Chondrocyte (in vitro differentiated cells): ENCODE results near the gene MRPL20. TPM values are rescaled to one million over a fixed set of nuclear protein-coding genes. Genes with fewer than 3 reads are reported as not detected.

Source experiments
- DNase-seq: peaks from one replicate; pipeline ENCODE4 v3.0.0; 2021; ENCODE audit warnings: mixed read lengths, low spot score
- H3K27ac Mint-ChIP-seq: one replicate; pipeline ENCODE4 v1.8.0; 2021; ENCODE audit warnings: mild to moderate bottlenecking, moderate library complexity, mixed read lengths; ENCODE audit not compliant: unreplicated experiment
- H3K27me3 Mint-ChIP-seq: 2 replicates; pipeline ENCODE4 v1.8.0; 2021; ENCODE audit warnings: low read depth, mixed read lengths
- H3K36me3 Mint-ChIP-seq: 2 replicates; pipeline ENCODE4 v1.8.0; 2021; ENCODE audit warnings: low read depth, mixed read lengths
- H3K4me1 Mint-ChIP-seq: 2 replicates; pipeline ENCODE4 v1.8.0; 2021; ENCODE audit warnings: low read depth, mild to moderate bottlenecking, mixed read lengths
- H3K4me3 Mint-ChIP-seq: one replicate; pipeline ENCODE4 v1.8.0; 2021; ENCODE audit warnings: mild to moderate bottlenecking, moderate library complexity, mixed read lengths; ENCODE audit not compliant: unreplicated experiment
- H3K9me3 Mint-ChIP-seq: 2 replicates; pipeline ENCODE4 v1.8.0; 2021; ENCODE audit warnings: low read depth, mixed read lengths
- CTCF ChIP-seq: fragments of 200-600 bp; sonication (generic); IDR thresholded peaks from 2 replicates; pipeline ENCODE4 v1.5.0; 2021; ENCODE audit warnings: antibody characterized with exemption, mild to moderate bottlenecking, moderate library complexity
- total RNA-seq: library from RNA; stranded (reverse); gene quantifications from 3 replicates; pipeline ENCODE4 v1.2.1, GENCODE V29; 2021

MRPL20 gene
- total RNA-seq, 1 donor from 2014 or later, result 75.7 TPM

GRCh38 chr1:1366699-1367066 is 40.4 kb downstream of the MRPL20 start:
- TF ChIP-seq CTCF, result no peak
- Mint-ChIP-seq H3K9me3 (no peaks in the 10 kb centered on the region), H3K4me3 (no peak overlapping the region), H3K36me3 (no peaks in the 10 kb centered on the region), H3K27me3 (no peaks in the 10 kb centered on the region), H3K27ac (no peak overlapping the region), H3K4me1 (peaks cover 7% of the 10 kb centered on the region)
- DNase-seq, result no peak

GRCh38 chr1:1365875-1366698 is 41.0 kb downstream of the MRPL20 start:
- Mint-ChIP-seq H3K9me3 (no peaks in the 10 kb centered on the region), H3K36me3 (no peaks in the 10 kb centered on the region), H3K4me3 (no peak overlapping the region), H3K27ac (no peak overlapping the region), H3K27me3 (no peaks in the 10 kb centered on the region), H3K4me1 (peaks cover 10% of the 10 kb centered on the region)
- DNase-seq, result no peak
- TF ChIP-seq CTCF, result no peak

- DNase-seq, result peak; percentile 75
- Mint-ChIP-seq H3K4me1 (peaks cover 27% of the 10 kb centered on the region), H3K27ac (no peak overlapping the region)
These were observed 42.8 kb downstream of the MRPL20 start for GRCh38 chr1:1364266-1364665.

GRCh38 chr1:1361982-1362423 is 45.1 kb downstream of the MRPL20 start:
- H3K36me3 Mint-ChIP-seq, result no peaks in the 10 kb centered on the region
- no peak for DNase-seq
- TF ChIP-seq CTCF, result peak; percentile 64
- peak overlapping the region; percentile 90 for H3K27ac Mint-ChIP-seq
- H3K9me3 Mint-ChIP-seq, result no peaks in the 10 kb centered on the region
- H3K4me1 Mint-ChIP-seq, result peaks cover 47% of the 10 kb centered on the region
- no peaks in the 10 kb centered on the region for H3K27me3 Mint-ChIP-seq
- peak overlapping the region; percentile 42 for H3K4me3 Mint-ChIP-seq

More at GRCh38 chr1:1364266-1364665, 42.8 kb downstream of the MRPL20 start:
- TF ChIP-seq CTCF, result no peak
- Mint-ChIP-seq H3K4me3 (no peak overlapping the region), H3K36me3 (no peaks in the 10 kb centered on the region), H3K27me3 (no peaks in the 10 kb centered on the region), H3K9me3 (no peaks in the 10 kb centered on the region)

GRCh38 chr1:1361233-1361981 is 45.7 kb downstream of the MRPL20 start:
- H3K27me3 Mint-ChIP-seq, result no peaks in the 10 kb centered on the region
- no peaks in the 10 kb centered on the region for H3K36me3 Mint-ChIP-seq
- no peak for TF ChIP-seq CTCF
- peak overlapping the region; percentile 42 for H3K4me3 Mint-ChIP-seq
- DNase-seq, result no peak
- H3K4me1 Mint-ChIP-seq, result peaks cover 48% of the 10 kb centered on the region
- H3K9me3 Mint-ChIP-seq, result no peaks in the 10 kb centered on the region
- peak overlapping the region; percentile 90 for H3K27ac Mint-ChIP-seq
